Measurements from ENCODE around the gene GPR141.

The GPR141 gene

GRCh38 chr7:37683246-37684120, at the start of gene GPR141:
Gene GPR141, plus strand, starts transcription at chr7:37683766. Its CDS starts 56,628 bp downstream, at chr7:37740394.
- DNase-seq = no peak

GRCh38 chr7:37635346-37635745, 48.2 kb upstream of the GPR141 start:
- DNase-seq = no peak

- DNase-seq = no peak
Measured at GRCh38 chr7:37642028-37642540, 41.5 kb upstream of the GPR141 start.

GRCh38 chr7:37643876-37644275, 39.7 kb upstream of the GPR141 start:
- DNase-seq = no peak

- no peak for DNase-seq
Measured at GRCh38 chr7:37645282-37646050, 38.1 kb upstream of the GPR141 start.

- DNase-seq = no peak
Measured at GRCh38 chr7:37656913-37657530, 26.5 kb upstream of the GPR141 start.

- no peak for DNase-seq
Measured at GRCh38 chr7:37657816-37658215, 25.8 kb upstream of the GPR141 start.

- DNase-seq = no peak
Measured at GRCh38 chr7:37659971-37660565, 23.5 kb upstream of the GPR141 start.

- no peak for DNase-seq
Measured at GRCh38 chr7:37660614-37661013, 23.0 kb upstream of the GPR141 start.

GRCh38 chr7:37663693-37664092, 19.9 kb upstream of the GPR141 start:
- DNase-seq = no peak

- DNase-seq = no peak
Measured at GRCh38 chr7:37665352-37666022, 18.1 kb upstream of the GPR141 start.

- DNase-seq = no peak
Measured at GRCh38 chr7:37666026-37666799, 17.4 kb upstream of the GPR141 start.

- no peak for DNase-seq
Measured at GRCh38 chr7:37669818-37670217, 13.7 kb upstream of the GPR141 start.

GRCh38 chr7:37670436-37670835, 13.1 kb upstream of the GPR141 start:
- DNase-seq = no peak

GRCh38 chr7:37671876-37672275, 11.7 kb upstream of the GPR141 start:
- DNase-seq = no peak

- DNase-seq = no peak
Measured at GRCh38 chr7:37672926-37673325, 10.6 kb upstream of the GPR141 start.

GRCh38 chr7:37673523-37673922, 10.0 kb upstream of the GPR141 start:
- DNase-seq = no peak

- no peak for DNase-seq
Measured at GRCh38 chr7:37674531-37674930, 9.0 kb upstream of the GPR141 start.

- no peak for DNase-seq
Measured at GRCh38 chr7:37675749-37676148, 7.8 kb upstream of the GPR141 start.

- no peak for DNase-seq
Measured at GRCh38 chr7:37684927-37685326, 1.4 kb downstream of the GPR141 start.

GRCh38 chr7:37686556-37687345, 3.2 kb downstream of the GPR141 start:
- no peak for DNase-seq

All from activated naive CD4-positive, alpha-beta T cell treated with Interleukin-2 at 50 U/mL for 16 hours (primary cell).